HepG2 (cell line): ENCODE results near the gene CFL1. TPM values are rescaled to one million over a fixed set of nuclear protein-coding genes. Genes with fewer than 3 reads are reported as not detected.

Source experiments
- ATF4 ChIP-seq, 2 experiments: fragments of 450-650 bp in 1 of 2; sonication (generic) in 1 of 2; formaldehyde crosslinking; IDR thresholded peaks; 2 replicates each; pipeline versions ENCODE4 v1.5.0 to v1.8.0; 2020 to 2022; ENCODE audit warnings: mild to moderate bottlenecking in 1 of 2, missing genetic modification reagents in 1 of 2
- BRF2 ChIP-seq: sonication (generic); formaldehyde crosslinking; IDR thresholded peaks from 2 replicates; pipeline ENCODE4 v1.8.1; 2022; ENCODE audit warnings: mild to moderate bottlenecking, missing genetic modification reagents
- DMAP1 ChIP-seq: IDR thresholded peaks from 2 replicates; pipeline ENCODE4 v1.6.1; 2016
- IRF2 ChIP-seq: IDR thresholded peaks from 2 replicates; pipeline ENCODE4 v1.6.1; 2018; ENCODE audit warnings: missing genetic modification reagents, missing compliant biosample characterization
- SKI ChIP-seq: fragments of 450-650 bp; IDR thresholded peaks from one replicate; pipeline ENCODE4 v1.6.1; 2018; ENCODE audit warnings: mild to moderate bottlenecking; ENCODE audit not compliant: partially characterized antibody
- SMAD3 ChIP-seq: sonication (generic); formaldehyde crosslinking; IDR thresholded peaks from 2 replicates; pipeline ENCODE4 v1.4.0; 2020; ENCODE audit warnings: missing genetic modification reagents
- SNAPC4 ChIP-seq: sonication (generic); formaldehyde crosslinking; IDR thresholded peaks from 2 replicates; pipeline ENCODE4 v1.4.0; 2020; ENCODE audit warnings: mild to moderate bottlenecking, missing genetic modification reagents
- ZBTB20 ChIP-seq: sonication (generic); formaldehyde crosslinking; IDR thresholded peaks from 2 replicates; pipeline ENCODE4 v1.8.1; 2023; ENCODE audit warnings: missing genetic modification reagents, low read depth, mild to moderate bottlenecking, borderline replicate concordance
- ZNF275 ChIP-seq: sonication (generic); formaldehyde crosslinking; IDR thresholded peaks from 2 replicates; pipeline ENCODE4 v1.8.0; 2022; ENCODE audit warnings: missing genetic modification reagents, mild to moderate bottlenecking, inconsistent platforms, borderline replicate concordance
- ZNF687 ChIP-seq: sonication (generic); formaldehyde crosslinking; IDR thresholded peaks from 2 replicates; pipeline ENCODE4 v1.5.1; 2020; ENCODE audit warnings: mild to moderate bottlenecking, missing genetic modification reagents, moderate library complexity
- ZNF878 ChIP-seq: sonication (generic); formaldehyde crosslinking; IDR thresholded peaks from 2 replicates; pipeline ENCODE4 v1.8.1; 2023; ENCODE audit warnings: mild to moderate bottlenecking, missing genetic modification reagents, moderate library complexity
- ZSCAN22 ChIP-seq: sonication (generic); formaldehyde crosslinking; IDR thresholded peaks from 2 replicates; pipeline ENCODE4 v1.4.0; 2020; ENCODE audit warnings: mild to moderate bottlenecking, missing genetic modification reagents
- ZSCAN5A ChIP-seq: sonication (generic); formaldehyde crosslinking; IDR thresholded peaks from 2 replicates; pipeline ENCODE4 v1.8.0; 2022; ENCODE audit warnings: mild to moderate bottlenecking, missing genetic modification reagents, borderline replicate concordance
- polyA plus RNA-seq, 8 experiments: library from polyadenylated mRNA; depleted of rRNA in 3 of 8; stranded (reverse) in 7 of 8; unstranded in 1 of 8; fragments of >200 nt; fragmentation: Illumina TruSeq in 4 of 8; extraction: Trizol in 4 of 8; gene quantifications; 2 replicates each; pipeline versions ENCODE4 v1.2.1 to v1.2.3, GENCODE V29; 2011 to 2016; ENCODE audit warnings: low read depth in 4 of 8, missing spikeins in 1 of 8, mixed read lengths in 1 of 8; ENCODE audit not compliant: insufficient read depth in 1 of 8
- total RNA-seq, 5 experiments: library from RNA; depleted of rRNA; stranded (reverse); fragments of >200 nt; fragmentation: Illumina TruSeq; extraction: Trizol; gene quantifications; 2 replicates each; pipeline ENCODE4 v1.2.3, GENCODE V29; 2016; ENCODE audit warnings: low read depth in 1 of 5

The CFL1 gene
- total and polyA plus RNA-seq, 2 of the 13 experiments (the other 11 are each of a cell fraction or from before 2014, with no cell fraction given): 379 to 383 TPM

- TF ChIP-seq ZSCAN5A (CRISPR knock-in tag) (no peak), ZNF687 (CRISPR knock-in tag) (peak; percentile 70), ZBTB20 (CRISPR knock-in tag) (no peak), IRF2 (CRISPR knock-in tag) (no peak), DMAP1 (CRISPR knock-in tag) (peak; percentile 60; the same call in 1 of the 2 replicates), ZNF878 (CRISPR knock-in tag) (0 out of 2 replicates have a peak, but pooled peaks have one; percentile 32), SNAPC4 (0 out of 2 replicates have a peak, but pooled peaks have one; percentile 49), ATF4 (CRISPR knock-in tag; IDR thresholded peaks at IDR 0.05) (no peak), ZSCAN22 (CRISPR knock-in tag) (no peak), SMAD3 (no peak), BRF2 (CRISPR knock-in tag) (no peak), SKI (no peak), ZNF275 (peak; percentile 50; the same call in 1 of the 2 replicates)
Measured at GRCh38 chr11:65856689-65857499, 1.1 kb downstream of the CFL1 start (continued).
